ENCODE data around the gene POMGNT1.

- TF ChIP-seq, protein P1, sequence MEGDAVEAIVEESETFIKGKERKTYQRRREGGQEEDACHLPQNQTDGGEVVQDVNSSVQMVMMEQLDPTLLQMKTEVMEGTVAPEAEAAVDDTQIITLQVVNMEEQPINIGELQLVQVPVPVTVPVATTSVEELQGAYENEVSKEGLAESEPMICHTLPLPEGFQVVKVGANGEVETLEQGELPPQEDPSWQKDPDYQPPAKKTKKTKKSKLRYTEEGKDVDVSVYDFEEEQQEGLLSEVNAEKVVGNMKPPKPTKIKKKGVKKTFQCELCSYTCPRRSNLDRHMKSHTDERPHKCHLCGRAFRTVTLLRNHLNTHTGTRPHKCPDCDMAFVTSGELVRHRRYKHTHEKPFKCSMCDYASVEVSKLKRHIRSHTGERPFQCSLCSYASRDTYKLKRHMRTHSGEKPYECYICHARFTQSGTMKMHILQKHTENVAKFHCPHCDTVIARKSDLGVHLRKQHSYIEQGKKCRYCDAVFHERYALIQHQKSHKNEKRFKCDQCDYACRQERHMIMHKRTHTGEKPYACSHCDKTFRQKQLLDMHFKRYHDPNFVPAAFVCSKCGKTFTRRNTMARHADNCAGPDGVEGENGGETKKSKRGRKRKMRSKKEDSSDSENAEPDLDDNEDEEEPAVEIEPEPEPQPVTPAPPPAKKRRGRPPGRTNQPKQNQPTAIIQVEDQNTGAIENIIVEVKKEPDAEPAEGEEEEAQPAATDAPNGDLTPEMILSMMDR (IDR thresholded peaks at IDR 0.05; ENCODE audit: low read length) = peak; percentile 97
- TF ChIP-seq EZH2 (optimal IDR thresholded peaks at IDR 0.05; ENCODE audit: low read depth, low read length) (no peak), EZH2phosphoT487 (IDR thresholded peaks at IDR 0.05; ENCODE audit: low read length) (no peak)
Measured at GRCh38 chr1:46223472-46223943, 25.3 kb upstream of the POMGNT1 start.

All from MM.1S (cell line).